BE2C (cell line): ENCODE data around the gene NKX2-3.

ENCODE experiments used
- DNase-seq: peaks from one replicate; pipeline ENCODE4 v3.0.0-alpha.2; 2020
- H3K27me3 ChIP-seq: fragments of 250-450 bp; sonication (Bioruptor Pico); 2 replicates; pipeline ENCODE4 v1.5.1; 2020; ENCODE audit warnings: mild to moderate bottlenecking
- H3K36me3 ChIP-seq: fragments of 250-450 bp; sonication (Bioruptor Pico); 2 replicates; pipeline ENCODE4 v1.5.1; 2020; ENCODE audit warnings: mild to moderate bottlenecking
- H3K4me1 ChIP-seq: fragments of 250-450 bp; sonication (Bioruptor Pico); 2 replicates; pipeline ENCODE4 v1.5.1; 2020
- H3K4me3 ChIP-seq: 2 replicates; pipeline ENCODE4 v1.5.1; 2011; ENCODE audit warnings: low read depth, low read length
- H3K9me3 ChIP-seq: fragments of 250-450 bp; sonication (Bioruptor Pico); 2 replicates; pipeline ENCODE4 v1.5.1; 2020
- TF ChIP-seq, protein P1 (sequence below): IDR thresholded peaks from 2 replicates; pipeline ENCODE4 v1.5.1; 2012; ENCODE audit warnings: mild to moderate bottlenecking, low read depth, low read length

Gene NKX2-3

DNA sequence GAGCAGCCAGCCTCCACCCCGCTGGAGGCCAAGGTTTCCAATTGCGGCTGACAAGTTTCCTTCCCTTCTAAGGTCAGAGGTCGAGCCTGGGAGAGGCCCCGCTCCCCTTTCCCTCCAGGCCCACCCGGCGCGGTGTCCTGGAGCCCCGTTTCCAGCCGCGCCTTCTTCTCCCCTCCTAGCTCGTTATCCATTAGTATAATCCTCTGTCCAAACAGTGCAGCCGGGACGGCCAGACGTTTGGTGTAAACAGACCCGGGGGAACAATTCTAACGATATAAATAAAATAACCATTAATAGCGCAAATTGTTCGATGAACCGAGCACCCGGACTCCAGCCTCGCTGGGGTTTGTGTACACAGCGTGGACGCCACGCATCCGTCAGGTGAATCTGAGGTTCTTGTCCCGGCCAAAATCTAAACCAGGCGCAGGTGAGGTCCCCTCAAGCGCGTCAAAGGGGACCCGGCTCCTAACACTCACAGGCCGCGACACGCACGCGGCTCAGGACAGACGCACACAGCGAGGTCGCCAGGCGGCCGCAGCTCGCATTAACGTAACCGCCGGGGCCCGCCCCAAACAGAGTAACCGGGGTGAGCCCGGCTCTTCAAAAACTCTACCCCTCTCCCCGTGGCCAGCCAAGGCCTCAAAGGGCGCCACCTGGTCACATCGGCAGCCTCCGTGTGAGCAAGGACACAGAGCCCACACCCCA, 10.8 kb upstream of the NKX2-3 start:
- Histone ChIP-seq H3K27me3 (peaks cover 90% of the 10 kb centered on the region), H3K36me3 (no peaks in the 10 kb centered on the region), H3K9me3 (no peaks in the 10 kb centered on the region), H3K4me1 (no peaks in the 10 kb centered on the region), H3K4me3 (no peak overlapping the region)
- no peak for DNase-seq
- TF ChIP-seq, protein P1, sequence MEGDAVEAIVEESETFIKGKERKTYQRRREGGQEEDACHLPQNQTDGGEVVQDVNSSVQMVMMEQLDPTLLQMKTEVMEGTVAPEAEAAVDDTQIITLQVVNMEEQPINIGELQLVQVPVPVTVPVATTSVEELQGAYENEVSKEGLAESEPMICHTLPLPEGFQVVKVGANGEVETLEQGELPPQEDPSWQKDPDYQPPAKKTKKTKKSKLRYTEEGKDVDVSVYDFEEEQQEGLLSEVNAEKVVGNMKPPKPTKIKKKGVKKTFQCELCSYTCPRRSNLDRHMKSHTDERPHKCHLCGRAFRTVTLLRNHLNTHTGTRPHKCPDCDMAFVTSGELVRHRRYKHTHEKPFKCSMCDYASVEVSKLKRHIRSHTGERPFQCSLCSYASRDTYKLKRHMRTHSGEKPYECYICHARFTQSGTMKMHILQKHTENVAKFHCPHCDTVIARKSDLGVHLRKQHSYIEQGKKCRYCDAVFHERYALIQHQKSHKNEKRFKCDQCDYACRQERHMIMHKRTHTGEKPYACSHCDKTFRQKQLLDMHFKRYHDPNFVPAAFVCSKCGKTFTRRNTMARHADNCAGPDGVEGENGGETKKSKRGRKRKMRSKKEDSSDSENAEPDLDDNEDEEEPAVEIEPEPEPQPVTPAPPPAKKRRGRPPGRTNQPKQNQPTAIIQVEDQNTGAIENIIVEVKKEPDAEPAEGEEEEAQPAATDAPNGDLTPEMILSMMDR, result no peak

DNA sequence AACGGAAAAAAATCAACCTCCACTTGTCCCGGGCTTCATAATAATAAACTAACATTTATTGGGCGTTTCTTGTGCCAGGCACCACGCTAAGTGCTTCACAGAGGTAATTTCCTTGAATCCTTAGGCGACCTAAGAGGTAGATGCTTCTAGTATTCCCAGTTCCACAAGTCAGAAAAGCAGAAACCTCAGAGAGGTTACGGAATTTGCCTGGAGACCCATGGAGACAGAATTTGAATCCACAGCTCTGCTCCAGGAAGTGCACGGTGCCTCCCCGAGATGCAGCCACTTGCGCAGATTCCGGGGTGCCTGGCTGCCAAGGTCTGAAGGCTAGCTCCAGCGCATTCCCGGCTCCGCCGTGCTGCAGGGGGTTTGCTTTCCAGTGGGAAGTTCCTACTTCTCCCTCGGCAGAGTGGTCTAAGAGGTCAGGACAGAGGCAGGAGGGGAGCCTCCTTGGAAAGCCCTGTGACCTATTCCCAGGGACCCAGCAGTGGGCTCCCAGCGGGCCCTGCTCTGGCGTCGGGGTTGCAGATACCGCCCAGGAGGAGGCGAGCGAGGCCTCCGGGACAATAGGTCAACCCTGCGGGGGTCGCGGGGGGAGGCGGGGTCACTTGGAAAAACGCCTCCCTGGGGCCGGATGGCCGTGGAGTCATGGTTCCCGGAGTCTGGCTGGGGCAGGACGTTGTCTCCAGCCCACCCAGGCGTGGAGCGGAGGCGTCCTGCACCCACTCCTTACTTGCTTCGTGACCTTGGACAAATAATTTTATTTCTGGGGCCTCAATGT, 10.1 kb upstream of the NKX2-3 start:
- H3K27me3 ChIP-seq, result peaks cover 94% of the 10 kb centered on the region
- no peak overlapping the region for H3K4me3 ChIP-seq
- no peak for DNase-seq
- TF ChIP-seq, protein P1, result no peak
- no peaks in the 10 kb centered on the region for H3K4me1 ChIP-seq
- no peaks in the 10 kb centered on the region for H3K36me3 ChIP-seq
- no peaks in the 10 kb centered on the region for H3K9me3 ChIP-seq

DNA sequence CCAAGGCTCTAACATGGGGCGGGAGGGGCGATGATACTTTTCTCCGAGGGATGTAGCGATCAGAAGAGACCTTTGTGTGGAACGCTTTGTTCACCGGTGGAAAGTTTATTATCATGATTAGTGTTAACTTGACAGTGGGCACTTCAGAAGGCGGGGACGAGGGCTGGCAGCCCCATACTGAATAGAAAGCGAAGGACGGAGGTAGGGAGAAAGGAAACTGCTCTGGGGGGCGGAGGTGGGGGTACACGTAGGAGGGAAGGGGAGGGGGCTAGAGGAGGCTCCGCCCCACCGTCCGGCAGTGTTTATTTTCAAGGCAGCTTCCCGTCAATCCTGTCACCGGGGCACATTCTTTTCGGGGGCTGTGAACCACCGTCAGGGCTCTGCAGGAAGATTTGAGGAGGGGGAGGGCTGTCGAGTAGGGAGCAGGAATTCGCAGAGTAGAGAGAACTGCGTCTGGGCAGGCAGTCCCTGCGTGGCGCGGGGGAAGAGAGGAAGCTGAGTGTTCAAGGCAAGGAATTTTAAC, 9.4 kb upstream of the NKX2-3 start:
- Histone ChIP-seq H3K27me3 (peaks cover 94% of the 10 kb centered on the region), H3K9me3 (no peaks in the 10 kb centered on the region), H3K4me3 (no peak overlapping the region), H3K4me1 (no peaks in the 10 kb centered on the region), H3K36me3 (no peaks in the 10 kb centered on the region)
- DNase-seq, result no peak
- TF ChIP-seq, protein P1, result no peak

DNA sequence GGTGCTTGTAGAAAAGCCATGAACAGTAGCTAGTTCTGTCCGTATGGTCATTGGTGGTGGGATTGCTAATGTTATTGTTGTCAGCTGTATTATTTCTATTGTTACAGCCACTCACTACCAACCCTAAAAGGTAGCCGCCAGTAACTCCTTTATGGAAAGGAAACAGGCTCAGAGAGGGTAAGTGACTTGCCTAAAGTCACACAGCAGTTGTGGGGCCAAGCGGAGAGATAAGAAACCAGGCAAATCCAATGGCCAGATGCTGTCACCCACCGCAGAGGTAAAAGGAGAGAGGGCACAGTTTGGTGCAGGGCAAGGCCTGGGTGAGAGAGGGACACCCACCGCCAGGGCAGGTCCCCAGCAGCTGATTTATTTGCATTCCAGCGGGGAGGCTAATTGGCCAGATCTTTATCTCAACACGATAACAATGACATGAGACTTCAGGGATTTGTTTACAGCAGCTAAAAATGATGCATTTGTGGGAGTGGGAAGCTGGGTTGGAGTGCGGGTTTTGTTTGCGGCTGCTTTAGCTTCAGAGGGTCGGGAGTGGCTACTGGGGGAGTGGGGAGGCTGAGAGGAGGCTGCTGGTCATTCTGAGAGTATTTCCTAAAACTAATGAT, 8.6 kb upstream of the NKX2-3 start:
- no peak for DNase-seq
- Histone ChIP-seq H3K36me3 (no peaks in the 10 kb centered on the region), H3K4me3 (no peak overlapping the region), H3K4me1 (no peaks in the 10 kb centered on the region), H3K27me3 (peaks cover 97% of the 10 kb centered on the region), H3K9me3 (no peaks in the 10 kb centered on the region)
- TF ChIP-seq, protein P1, result no peak

DNA sequence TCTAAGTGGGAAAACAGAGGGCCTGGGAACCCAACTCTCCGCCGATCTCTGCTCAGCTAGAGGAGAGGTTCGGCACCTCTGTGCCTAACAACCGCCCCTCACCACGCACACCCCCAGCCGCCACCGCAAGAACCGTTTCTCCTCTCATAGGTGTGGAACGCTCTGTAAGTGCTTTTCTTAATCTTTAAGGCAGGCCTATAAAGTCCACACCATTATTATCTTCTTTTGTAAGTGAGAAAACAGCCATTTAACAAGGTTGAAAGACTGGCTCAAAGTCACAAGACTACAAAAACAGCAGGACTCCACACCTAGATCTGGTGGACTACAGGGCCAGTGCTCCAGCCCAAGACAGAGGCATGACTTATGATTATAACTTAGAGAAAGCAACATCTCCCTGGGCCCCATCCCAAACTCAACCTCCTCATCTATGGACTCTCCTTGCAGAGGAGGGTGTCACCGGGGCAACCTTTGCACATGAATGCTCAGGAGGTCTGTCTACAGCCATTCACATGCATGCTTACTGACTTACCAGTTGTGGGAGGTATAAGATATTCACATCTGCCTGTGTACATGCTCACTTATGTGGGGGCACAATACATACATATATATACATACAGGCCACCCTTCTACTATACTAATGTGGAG, 7.9 kb upstream of the NKX2-3 start:
- no peaks in the 10 kb centered on the region for H3K4me1 ChIP-seq
- TF ChIP-seq, protein P1, result no peak
- DNase-seq, result no peak
- no peak overlapping the region for H3K4me3 ChIP-seq
- H3K27me3 ChIP-seq, result peaks cover 97% of the 10 kb centered on the region
- no peaks in the 10 kb centered on the region for H3K36me3 ChIP-seq
- no peaks in the 10 kb centered on the region for H3K9me3 ChIP-seq
